Activated naive CD8-positive, alpha-beta T cell (primary cell): ENCODE data around the gene GPR183.

Source experiments
- H3K27ac Mint-ChIP-seq: one replicate; pipeline ENCODE4 v1.8.0; 2021; ENCODE audit warnings: mixed read lengths
- H3K27me3 Mint-ChIP-seq: one replicate; pipeline ENCODE4 v1.8.0; 2021; ENCODE audit warnings: mixed read lengths
- H3K36me3 Mint-ChIP-seq: one replicate; pipeline ENCODE4 v1.8.0; 2021; ENCODE audit warnings: mixed read lengths
- H3K4me1 Mint-ChIP-seq: one replicate; pipeline ENCODE4 v1.8.0; 2021; ENCODE audit warnings: low read depth, mixed read lengths
- H3K4me3 Mint-ChIP-seq: one replicate; pipeline ENCODE4 v1.8.0; 2021; ENCODE audit warnings: mild to moderate bottlenecking, mixed read lengths
- H3K9me3 Mint-ChIP-seq: one replicate; pipeline ENCODE4 v1.8.0; 2021; ENCODE audit warnings: low read depth, mixed read lengths

Gene GPR183, protein sequence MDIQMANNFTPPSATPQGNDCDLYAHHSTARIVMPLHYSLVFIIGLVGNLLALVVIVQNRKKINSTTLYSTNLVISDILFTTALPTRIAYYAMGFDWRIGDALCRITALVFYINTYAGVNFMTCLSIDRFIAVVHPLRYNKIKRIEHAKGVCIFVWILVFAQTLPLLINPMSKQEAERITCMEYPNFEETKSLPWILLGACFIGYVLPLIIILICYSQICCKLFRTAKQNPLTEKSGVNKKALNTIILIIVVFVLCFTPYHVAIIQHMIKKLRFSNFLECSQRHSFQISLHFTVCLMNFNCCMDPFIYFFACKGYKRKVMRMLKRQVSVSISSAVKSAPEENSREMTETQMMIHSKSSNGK

DNA sequence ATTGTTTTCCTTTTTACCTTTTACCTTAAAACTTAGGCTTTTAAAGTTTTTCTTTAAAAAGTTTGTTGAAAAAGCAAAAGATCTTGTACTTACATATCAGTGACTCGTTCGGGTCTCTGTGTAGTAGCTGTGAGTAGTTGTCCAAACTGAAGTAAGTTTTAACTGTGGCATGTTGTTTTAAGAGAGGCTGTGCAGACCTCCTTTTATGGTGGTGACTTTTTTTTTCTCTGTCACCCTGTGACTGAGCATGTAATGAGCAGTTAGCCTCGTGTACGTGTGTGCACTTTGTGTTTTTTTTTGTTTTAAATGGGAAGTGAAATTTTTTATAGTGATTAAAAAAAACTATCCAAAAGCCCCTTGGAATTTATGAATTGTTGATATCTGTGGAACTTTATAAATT, at the start of gene GPR183:
GPR183 (minus strand) TSS at position 153 of the 400 bp plus-strand sequence. CDS start 11,254 bp downstream, outside the sequence.
- Mint-ChIP-seq H3K27me3 (no peaks in the 10 kb centered on the region), H3K4me3 (peak within 1 kb of the TSS; percentile 85), H3K36me3 (peaks cover 22% of the 10 kb centered on the region), H3K9me3 (no peaks in the 10 kb centered on the region), H3K27ac (peak within 1 kb of the TSS; percentile 95), H3K4me1 (peaks cover 93% of the 10 kb centered on the region)

DNA sequence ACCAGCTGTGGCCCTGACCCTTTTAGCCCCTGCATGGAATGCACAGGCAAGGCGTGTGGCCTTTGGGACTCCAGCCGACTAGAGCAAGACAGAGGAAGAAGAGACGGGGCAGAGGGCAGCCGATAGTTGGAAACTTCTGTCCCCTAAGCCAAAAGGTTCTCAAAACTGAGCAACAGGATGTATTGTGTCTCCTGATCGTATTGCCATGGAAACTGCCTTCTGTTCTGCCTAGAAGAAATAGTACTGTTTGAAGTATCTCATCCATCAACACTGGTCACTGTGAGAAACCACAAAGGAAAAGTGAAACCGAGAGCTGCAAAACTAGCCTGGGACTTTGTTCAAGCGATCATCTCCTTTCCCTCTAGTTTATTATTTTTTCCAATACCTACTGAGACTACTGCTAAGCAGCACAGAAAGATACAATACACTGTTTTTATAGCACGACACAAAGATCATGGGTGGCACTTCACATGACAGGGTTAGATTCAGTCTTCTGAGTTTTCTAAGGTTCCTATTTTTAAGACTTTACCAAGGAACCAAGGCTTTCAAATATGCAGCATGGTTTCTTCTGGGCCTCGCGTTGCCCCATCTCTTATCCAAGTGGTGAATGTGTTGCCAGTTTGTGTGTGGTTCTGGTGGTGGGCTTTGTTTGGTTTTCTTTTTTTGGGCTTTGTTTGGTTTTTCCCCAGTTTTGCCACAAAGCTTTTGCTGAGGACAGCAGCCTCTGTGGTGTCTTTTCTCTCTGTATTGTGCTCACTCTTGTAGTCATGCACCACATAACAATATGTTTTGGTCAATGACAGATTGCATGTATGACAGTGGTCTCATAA, 49.3 kb upstream of the GPR183 start:
- no peaks in the 10 kb centered on the region for H3K27me3 Mint-ChIP-seq
- peaks cover 97% of the 10 kb centered on the region for H3K4me1 Mint-ChIP-seq
- no peaks in the 10 kb centered on the region for H3K9me3 Mint-ChIP-seq
- H3K4me3 Mint-ChIP-seq: peak overlapping the region; percentile 78
- H3K36me3 Mint-ChIP-seq: peaks cover 49% of the 10 kb centered on the region
- H3K27ac Mint-ChIP-seq: peak overlapping the region; percentile 95

DNA sequence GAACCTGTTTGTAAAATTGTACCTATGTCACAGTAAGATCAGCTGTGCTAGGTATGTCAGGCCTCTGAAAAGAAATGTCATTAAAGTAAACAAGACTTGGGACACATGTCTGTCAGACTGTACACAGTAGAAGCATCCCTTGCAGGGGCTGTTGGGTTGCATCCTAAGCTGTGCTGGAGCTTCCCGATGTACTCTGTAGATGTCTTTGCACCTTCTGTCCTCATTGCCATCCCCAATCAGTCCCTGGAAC, 48.7 kb upstream of the GPR183 start:
- Mint-ChIP-seq H3K27me3 (no peaks in the 10 kb centered on the region), H3K4me1 (peaks cover 97% of the 10 kb centered on the region), H3K9me3 (no peaks in the 10 kb centered on the region), H3K27ac (peak overlapping the region; percentile 95), H3K4me3 (peak overlapping the region; percentile 78), H3K36me3 (peaks cover 49% of the 10 kb centered on the region)

DNA sequence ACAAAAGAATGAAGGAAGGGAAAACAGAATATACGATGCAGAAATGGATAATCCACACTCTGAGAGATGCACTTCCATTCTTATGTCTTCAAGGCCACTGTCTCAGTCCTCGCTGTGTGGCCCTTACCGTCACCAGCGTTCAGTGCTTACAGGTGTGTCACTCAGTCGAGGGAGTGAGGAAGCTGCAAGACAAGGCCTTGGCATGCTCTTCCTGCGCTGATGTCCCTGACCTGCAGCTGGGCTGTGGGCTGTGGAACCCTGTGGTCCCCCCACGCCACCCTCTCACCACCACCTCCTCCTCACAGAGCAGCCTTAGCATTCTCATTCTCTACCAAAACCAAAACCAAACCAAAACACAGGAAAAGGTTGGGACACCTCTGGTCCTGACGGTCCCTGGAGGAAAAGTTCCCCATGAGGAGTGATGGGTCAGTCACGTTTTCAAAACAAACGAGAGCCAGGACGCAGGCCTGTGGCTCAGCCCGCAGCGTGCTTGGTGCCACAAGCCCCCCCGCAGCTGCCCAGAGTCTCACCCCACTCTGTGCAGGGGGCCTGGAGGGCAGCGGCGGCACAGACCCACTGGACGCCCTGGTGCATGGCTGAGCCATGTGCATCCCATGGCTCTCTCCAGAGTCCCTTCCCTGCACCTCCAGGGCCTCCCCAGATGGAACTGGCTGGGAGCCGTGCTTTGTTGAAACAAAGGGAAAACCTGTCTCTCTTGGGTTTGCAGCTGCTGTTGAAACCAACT, 48.2 kb upstream of the GPR183 start:
- Mint-ChIP-seq H3K9me3 (no peaks in the 10 kb centered on the region), H3K4me3 (peak overlapping the region; percentile 78), H3K27me3 (no peaks in the 10 kb centered on the region), H3K4me1 (peaks cover 97% of the 10 kb centered on the region), H3K27ac (peak overlapping the region; percentile 95), H3K36me3 (peaks cover 45% of the 10 kb centered on the region)

DNA sequence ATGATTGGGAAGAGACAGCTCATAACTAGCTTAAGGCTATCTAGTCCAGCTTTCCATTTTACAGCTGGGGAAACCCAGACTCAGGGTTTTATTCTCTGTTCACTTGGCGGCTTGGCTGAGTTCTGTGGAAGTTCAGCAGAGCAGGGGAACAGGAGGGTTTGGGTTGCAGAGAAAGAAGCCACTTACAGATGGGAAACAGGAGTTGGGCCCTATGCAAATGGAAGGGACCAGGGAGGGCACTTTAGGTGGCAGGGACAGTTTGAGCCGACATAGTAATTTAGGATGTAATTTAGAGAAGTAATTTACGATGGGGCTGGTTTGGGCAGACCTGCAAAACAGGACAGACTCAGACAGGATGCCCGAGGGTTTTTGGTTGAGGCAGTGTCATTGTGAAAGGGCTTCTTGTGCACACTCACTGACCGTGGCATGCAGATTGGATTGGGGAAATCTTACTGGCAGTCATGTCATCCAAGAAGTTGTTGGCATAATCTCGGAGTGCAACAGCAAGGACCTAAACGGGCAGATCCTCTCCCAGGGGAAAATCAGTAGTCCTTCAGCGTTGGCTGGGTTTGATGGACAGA, 47.3 kb upstream of the GPR183 start:
- H3K4me3 Mint-ChIP-seq: peak overlapping the region; percentile 74
- peak overlapping the region; percentile 93 for H3K27ac Mint-ChIP-seq
- peaks cover 95% of the 10 kb centered on the region for H3K4me1 Mint-ChIP-seq
- no peaks in the 10 kb centered on the region for H3K27me3 Mint-ChIP-seq
- H3K9me3 Mint-ChIP-seq: no peaks in the 10 kb centered on the region
- H3K36me3 Mint-ChIP-seq: peaks cover 41% of the 10 kb centered on the region

DNA sequence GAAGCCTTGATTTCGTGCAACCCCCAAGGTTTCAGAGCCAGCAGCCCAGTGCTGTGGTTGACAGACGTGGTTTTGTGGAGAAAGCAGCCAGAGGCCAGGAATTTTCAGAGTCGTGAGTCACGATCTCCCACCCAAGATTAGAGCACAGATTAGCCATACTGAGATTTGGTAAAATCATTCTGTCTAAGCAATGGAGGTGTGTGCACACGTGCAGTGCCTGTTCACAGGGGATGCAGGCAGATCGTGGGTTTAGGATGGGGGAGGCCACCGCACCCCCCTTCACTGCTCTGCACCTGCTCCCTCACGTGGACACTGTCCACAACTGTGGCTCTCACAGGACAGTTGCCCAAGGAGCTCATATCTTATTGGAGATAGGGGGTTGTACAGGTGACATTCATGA, 46.6 kb upstream of the GPR183 start:
- Mint-ChIP-seq H3K36me3 (peaks cover 38% of the 10 kb centered on the region), H3K4me3 (peak overlapping the region; percentile 74), H3K9me3 (no peaks in the 10 kb centered on the region), H3K27me3 (no peaks in the 10 kb centered on the region), H3K27ac (peak overlapping the region; percentile 93), H3K4me1 (peaks cover 93% of the 10 kb centered on the region)

DNA sequence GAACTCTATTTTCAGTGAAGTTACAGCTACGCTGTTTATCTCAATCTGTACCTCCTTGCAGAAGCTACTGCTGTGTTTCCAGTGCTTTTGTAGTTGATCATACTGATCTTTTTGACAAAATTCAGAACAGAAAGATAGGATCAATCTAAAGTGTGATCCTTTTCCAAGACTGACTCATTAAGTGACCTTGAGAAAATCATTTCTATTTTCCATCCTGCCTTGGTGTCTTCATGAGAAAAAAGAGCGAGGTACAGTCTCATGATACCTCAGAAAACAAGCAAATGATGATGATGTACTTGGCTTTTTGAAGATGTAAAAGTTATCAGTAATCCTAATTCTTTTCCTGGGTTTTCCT, 46.0 kb upstream of the GPR183 start:
- Mint-ChIP-seq H3K36me3 (peaks cover 35% of the 10 kb centered on the region), H3K4me1 (peaks cover 90% of the 10 kb centered on the region), H3K27me3 (no peaks in the 10 kb centered on the region), H3K27ac (peak overlapping the region; percentile 93), H3K9me3 (no peaks in the 10 kb centered on the region), H3K4me3 (peak overlapping the region; percentile 74)

DNA sequence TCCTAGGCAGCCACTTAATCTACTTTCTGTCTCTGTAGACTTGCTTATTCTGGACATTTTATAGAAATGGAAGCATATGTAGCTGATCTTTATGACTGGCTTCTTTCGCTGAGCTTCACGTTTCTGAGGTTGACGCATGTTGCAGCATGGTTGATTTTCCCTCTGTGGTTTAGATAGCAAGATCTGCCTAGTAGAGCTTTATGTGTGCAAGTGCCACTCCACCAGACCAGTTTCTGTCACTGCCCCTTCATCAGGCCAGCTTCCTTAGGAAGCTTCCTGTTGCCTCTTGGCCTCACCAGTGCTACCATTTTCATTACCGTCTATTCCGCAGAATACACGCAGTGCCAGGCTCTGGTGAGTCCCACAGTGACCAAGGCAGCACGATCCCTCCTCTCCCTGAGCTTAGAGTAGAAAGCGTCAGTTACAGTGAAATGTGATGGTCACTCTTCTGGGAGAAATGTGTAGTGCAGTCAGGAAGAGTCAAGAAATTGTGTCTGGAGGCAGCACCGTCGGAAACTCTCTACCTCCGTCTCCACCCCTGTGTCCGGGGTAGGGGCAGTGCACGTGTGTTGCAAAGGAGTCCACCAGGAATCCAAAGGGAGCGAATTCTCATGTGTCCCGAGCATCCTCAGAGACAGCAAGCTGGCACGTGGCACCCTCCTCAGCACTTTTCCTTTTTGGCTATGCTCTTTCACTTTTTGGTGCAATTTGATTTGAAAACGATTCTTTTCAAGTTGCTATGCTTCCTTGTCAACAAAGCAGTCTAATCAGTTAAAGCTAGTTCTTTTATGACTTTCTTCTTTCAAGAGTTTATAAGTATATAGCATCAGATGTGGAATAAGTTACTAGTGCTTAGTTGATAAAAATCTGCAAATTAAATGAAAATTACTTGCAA, 45.4 kb upstream of the GPR183 start:
- peak overlapping the region; percentile 93 for H3K27ac Mint-ChIP-seq
- no peaks in the 10 kb centered on the region for H3K27me3 Mint-ChIP-seq
- peak overlapping the region; percentile 74 for H3K4me3 Mint-ChIP-seq
- no peaks in the 10 kb centered on the region for H3K9me3 Mint-ChIP-seq
- peaks cover 36% of the 10 kb centered on the region for H3K36me3 Mint-ChIP-seq
- H3K4me1 Mint-ChIP-seq: peaks cover 90% of the 10 kb centered on the region

DNA sequence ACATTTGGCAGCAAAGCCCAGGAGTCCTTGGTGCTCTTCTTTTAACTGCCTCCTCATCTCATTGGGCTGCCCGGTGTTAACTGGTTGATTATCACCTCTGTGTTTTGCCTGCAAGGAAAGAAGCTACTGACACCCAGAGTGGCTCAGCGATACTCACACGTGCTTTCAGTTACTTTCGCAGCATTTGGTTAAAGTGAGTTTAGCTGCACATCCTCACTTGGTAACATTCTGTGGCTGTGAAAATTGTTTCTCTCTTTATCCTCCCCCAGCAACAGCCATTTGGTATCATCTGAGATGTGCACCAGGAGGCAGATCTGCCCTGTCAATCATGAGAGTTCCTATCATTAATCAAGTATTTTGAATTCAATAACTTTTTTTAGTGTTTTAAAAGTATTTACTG, 44.6 kb upstream of the GPR183 start:
- Mint-ChIP-seq H3K4me1 (peaks cover 89% of the 10 kb centered on the region), H3K9me3 (no peaks in the 10 kb centered on the region), H3K27ac (peak overlapping the region; percentile 93), H3K36me3 (peaks cover 37% of the 10 kb centered on the region), H3K4me3 (peak overlapping the region; percentile 74), H3K27me3 (no peaks in the 10 kb centered on the region)

DNA sequence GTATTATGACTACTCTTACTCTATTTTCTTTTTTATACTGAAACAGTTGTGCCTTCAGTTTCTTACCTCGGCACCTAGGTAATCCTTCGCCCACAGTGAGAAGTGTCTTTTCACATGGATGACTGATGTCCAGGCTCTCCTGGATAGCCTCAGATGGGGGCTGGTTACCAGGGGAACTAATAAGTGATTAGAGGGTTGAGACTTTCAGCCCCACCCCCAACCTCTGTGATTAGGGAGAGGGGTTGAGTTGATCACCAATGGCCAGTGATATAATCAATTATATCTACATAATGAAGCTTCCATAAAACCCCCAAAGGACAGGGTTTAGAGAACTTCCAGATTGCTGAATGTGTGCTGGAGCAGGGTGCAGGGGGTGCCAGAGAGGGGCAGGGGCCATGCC, 43.0 kb upstream of the GPR183 start:
- Mint-ChIP-seq H3K27ac (peak overlapping the region; percentile 81), H3K27me3 (no peaks in the 10 kb centered on the region), H3K9me3 (no peaks in the 10 kb centered on the region), H3K36me3 (peaks cover 37% of the 10 kb centered on the region), H3K4me1 (peaks cover 83% of the 10 kb centered on the region), H3K4me3 (no peak overlapping the region)

DNA sequence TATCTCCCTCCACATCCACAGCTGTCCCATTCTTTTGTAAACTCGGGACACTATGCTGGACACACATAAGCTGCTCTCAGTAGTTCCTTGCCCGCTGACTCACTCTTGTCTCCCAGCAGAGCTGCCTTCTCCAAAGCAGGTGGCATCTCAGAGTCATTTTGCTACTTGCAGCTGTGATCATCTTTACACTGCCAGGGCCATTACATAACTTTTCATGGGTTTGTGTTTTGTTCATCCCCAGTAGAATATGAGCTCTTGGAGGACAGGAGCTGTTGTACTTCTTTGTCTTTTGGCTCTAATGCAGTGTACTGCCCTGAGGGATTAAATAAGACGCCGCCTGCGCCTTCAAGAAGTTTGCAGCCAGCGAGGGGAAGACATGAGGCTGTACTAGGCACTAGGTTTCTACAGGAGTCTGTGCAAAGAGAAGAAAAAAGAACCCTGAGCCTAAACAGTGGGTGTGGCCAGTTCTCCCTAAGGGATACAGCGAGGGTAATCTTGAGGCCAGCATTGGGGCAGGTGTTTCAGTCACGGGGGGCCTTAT, 40.8 kb upstream of the GPR183 start:
- Mint-ChIP-seq H3K4me1 (peaks cover 68% of the 10 kb centered on the region), H3K36me3 (peaks cover 35% of the 10 kb centered on the region), H3K4me3 (no peak overlapping the region), H3K27me3 (no peaks in the 10 kb centered on the region), H3K9me3 (no peaks in the 10 kb centered on the region), H3K27ac (peak overlapping the region; percentile 85)

DNA sequence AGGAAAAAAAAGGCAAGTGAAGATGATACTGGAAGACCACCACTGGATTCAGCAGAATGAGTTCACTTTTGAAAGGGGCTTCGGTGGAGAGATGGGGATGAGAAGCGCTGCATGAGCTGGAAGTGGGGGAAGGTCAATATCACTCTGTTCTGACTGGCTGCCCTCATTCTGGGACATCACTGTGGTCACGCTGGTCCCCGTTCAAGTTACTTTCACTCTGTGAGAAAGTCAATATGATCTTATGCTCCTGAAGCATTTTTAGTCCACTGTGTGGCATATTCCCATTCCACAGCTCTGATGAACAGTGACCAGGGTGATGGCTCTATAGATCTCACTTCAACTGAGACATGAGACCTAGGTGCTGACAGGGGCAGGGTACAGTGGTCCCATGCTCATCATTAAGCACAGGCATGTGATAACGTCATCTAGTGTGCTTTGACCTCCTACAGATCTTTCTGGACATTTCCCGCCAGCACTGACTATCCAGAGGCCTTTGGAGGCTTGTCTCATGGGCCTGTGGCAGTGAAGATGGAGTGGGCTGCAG, 40.2 kb upstream of the GPR183 start:
- peaks cover 64% of the 10 kb centered on the region for H3K4me1 Mint-ChIP-seq
- H3K36me3 Mint-ChIP-seq: peaks cover 33% of the 10 kb centered on the region
- no peak overlapping the region for H3K4me3 Mint-ChIP-seq
- H3K27ac Mint-ChIP-seq: peak overlapping the region; percentile 85
- H3K27me3 Mint-ChIP-seq: no peaks in the 10 kb centered on the region
- no peaks in the 10 kb centered on the region for H3K9me3 Mint-ChIP-seq

DNA sequence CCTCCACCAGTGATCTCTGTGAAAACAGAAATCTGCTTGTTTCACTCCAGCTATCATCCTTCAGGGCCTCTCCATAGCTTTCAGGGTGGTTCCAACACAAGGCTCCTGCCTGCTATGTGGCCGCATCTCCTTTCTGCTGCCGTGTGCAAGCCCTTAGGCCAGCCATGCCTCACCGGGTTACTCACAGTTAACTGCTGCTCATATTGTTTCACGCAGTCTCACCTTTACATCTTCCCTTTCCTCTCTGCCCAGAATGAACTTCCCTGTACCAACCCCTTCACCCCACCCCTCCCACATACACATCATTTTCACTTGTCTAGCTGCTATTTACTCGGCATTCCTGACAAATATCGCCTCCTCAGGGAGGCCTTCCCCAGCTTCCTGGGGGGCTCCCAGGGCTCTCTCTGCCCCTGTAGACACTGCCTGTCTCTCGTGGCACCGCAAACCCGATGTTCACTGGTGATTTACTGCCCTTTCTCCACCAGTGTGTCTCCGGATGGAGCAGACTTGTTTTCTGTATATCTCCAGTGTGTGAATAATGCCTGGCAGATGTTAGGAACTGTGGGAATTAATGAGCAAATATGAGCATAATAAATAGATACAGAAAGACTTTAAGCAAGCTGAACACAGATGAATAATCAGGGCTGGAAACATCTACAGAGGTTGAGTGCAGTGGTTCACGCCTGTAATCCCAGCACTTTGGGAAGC, 39.3 kb upstream of the GPR183 start:
- H3K36me3 Mint-ChIP-seq: peaks cover 36% of the 10 kb centered on the region
- H3K27me3 Mint-ChIP-seq: no peaks in the 10 kb centered on the region
- H3K4me3 Mint-ChIP-seq: no peak overlapping the region
- H3K4me1 Mint-ChIP-seq: peaks cover 61% of the 10 kb centered on the region
- H3K27ac Mint-ChIP-seq: peak overlapping the region; percentile 74
- no peaks in the 10 kb centered on the region for H3K9me3 Mint-ChIP-seq
